H9 (cell line): ENCODE measurements around the gene NCAM2. TPM values are rescaled to one million over a fixed set of nuclear protein-coding genes. Genes with fewer than 3 reads are reported as not detected.

Source experiments
- DNase-seq: peaks from one replicate; pipeline ENCODE4 v3.0.0-alpha.2; 2017
- H2AFZ ChIP-seq: one replicate; pipeline ENCODE4 v1.6.1; 2013; ENCODE audit warnings: mild to moderate bottlenecking, low read length, control low read depth, moderate library complexity
- H2AK5ac ChIP-seq: 2 replicates; pipeline ENCODE4 v1.6.1; 2013; ENCODE audit warnings: low read length, control low read depth, mixed read lengths; ENCODE audit not compliant: insufficient read length
- H2BK120ac ChIP-seq: one replicate; pipeline ENCODE4 v1.6.1; 2013; ENCODE audit warnings: low read depth, mild to moderate bottlenecking, low read length, control low read depth, inconsistent platforms; ENCODE audit not compliant: poor library complexity, severe bottlenecking
- H2BK12ac ChIP-seq: 2 replicates; pipeline ENCODE4 v1.6.1; 2013; ENCODE audit warnings: low read length, control low read depth, mixed read lengths, low read depth; ENCODE audit not compliant: insufficient read length
- H2BK15ac ChIP-seq: 2 replicates; pipeline ENCODE4 v1.6.1; 2013; ENCODE audit warnings: low read depth, low read length, control low read depth
- H2BK20ac ChIP-seq: one replicate; pipeline ENCODE4 v1.6.1; 2013; ENCODE audit warnings: low read depth, mild to moderate bottlenecking, low read length, control low read depth, inconsistent platforms; ENCODE audit not compliant: poor library complexity, severe bottlenecking
- H2BK5ac ChIP-seq: 2 replicates; pipeline ENCODE4 v1.6.1; 2013; ENCODE audit warnings: low read length, control low read depth, mixed read lengths; ENCODE audit not compliant: insufficient read length
- H3K14ac ChIP-seq: 2 replicates; pipeline ENCODE4 v1.6.1; 2013; ENCODE audit warnings: low read length, control low read depth; ENCODE audit not compliant: insufficient read depth
- H3K18ac ChIP-seq: 2 replicates; pipeline ENCODE4 v1.6.1; 2013; ENCODE audit warnings: low read depth, mild to moderate bottlenecking, mixed read lengths, low read length, control low read depth; ENCODE audit not compliant: insufficient read length
- H3K23ac ChIP-seq: 2 replicates; pipeline ENCODE4 v1.6.1; 2013; ENCODE audit warnings: low read length, control low read depth, mixed read lengths, low read depth; ENCODE audit not compliant: insufficient read length
- H3K23me2 ChIP-seq: 2 replicates; pipeline ENCODE4 v1.6.1; 2013; ENCODE audit warnings: low read depth, mild to moderate bottlenecking, mixed read lengths, low read length, control low read depth; ENCODE audit not compliant: insufficient read length, poor library complexity, severe bottlenecking
- H3K27ac ChIP-seq: 2 replicates; pipeline ENCODE4 v1.5.1; 2013; ENCODE audit warnings: low read length, control low read depth, mixed read lengths, low read depth; ENCODE audit not compliant: insufficient read length
- H3K27me3 ChIP-seq: 2 replicates; pipeline ENCODE4 v1.6.1; 2013; ENCODE audit warnings: low read length, control low read depth, inconsistent platforms; ENCODE audit not compliant: insufficient read depth
- H3K4ac ChIP-seq: 2 replicates; pipeline ENCODE4 v1.6.1; 2013; ENCODE audit warnings: low read depth, mild to moderate bottlenecking, control low read depth, inconsistent platforms, low read length, moderate library complexity
- H3K4me1 ChIP-seq: 2 replicates; pipeline ENCODE4 v1.6.1; 2013; ENCODE audit warnings: low read length, control low read depth, inconsistent platforms; ENCODE audit not compliant: insufficient read depth
- H3K4me2 ChIP-seq: 2 replicates; pipeline ENCODE4 v1.6.1; 2013; ENCODE audit warnings: low read length, control low read depth, mixed read lengths; ENCODE audit not compliant: insufficient read length, insufficient read depth
- H3K56ac ChIP-seq: 2 replicates; pipeline ENCODE4 v1.6.1; 2013; ENCODE audit warnings: low read depth, mild to moderate bottlenecking, mixed read lengths, low read length, control low read depth; ENCODE audit not compliant: insufficient read length
- H3K79me1 ChIP-seq: 2 replicates; pipeline ENCODE4 v1.6.1; 2013; ENCODE audit warnings: low read depth, mild to moderate bottlenecking, moderate library complexity, low read length, control low read depth, inconsistent platforms; ENCODE audit not compliant: insufficient read depth, poor library complexity, severe bottlenecking
- H3K79me2 ChIP-seq: 2 replicates; pipeline ENCODE4 v1.6.1; 2013; ENCODE audit warnings: low read length, control low read depth, inconsistent platforms; ENCODE audit not compliant: insufficient read depth
- H3K9ac ChIP-seq: 2 replicates; pipeline ENCODE4 v1.6.1; 2013; ENCODE audit warnings: low read length, control low read depth, mixed read lengths; ENCODE audit not compliant: insufficient read length; ENCODE audit errors: extremely low read depth
- H3K9me3 ChIP-seq: one replicate; pipeline ENCODE4 v1.6.1; 2013; ENCODE audit warnings: low read depth, low read length, inconsistent platforms; ENCODE audit not compliant: control insufficient read depth
- H3T11ph ChIP-seq: one replicate; pipeline ENCODE4 v1.6.1; 2013; ENCODE audit warnings: mild to moderate bottlenecking, low read length, control low read depth, inconsistent platforms
- H4K20me1 ChIP-seq: one replicate; pipeline ENCODE4 v1.6.1; 2013; ENCODE audit not compliant: control insufficient read depth, insufficient read length, insufficient read depth
- H4K5ac ChIP-seq: 2 replicates; pipeline ENCODE4 v1.6.1; 2013; ENCODE audit warnings: low read depth, mild to moderate bottlenecking, mixed read lengths, low read length, control low read depth; ENCODE audit not compliant: insufficient read length
- H4K8ac ChIP-seq: replicated peaks from 2 replicates; pipeline ENCODE4 v1.6.1; 2013; ENCODE audit warnings: low read length, control low read depth, mixed read lengths, low read depth; ENCODE audit not compliant: insufficient read length
- H4K91ac ChIP-seq: 2 replicates; pipeline ENCODE4 v1.6.1; 2013; ENCODE audit warnings: low read depth, mild to moderate bottlenecking, moderate library complexity, mixed read lengths, low read length, control low read depth; ENCODE audit not compliant: insufficient read length
- H3K27ac Mint-ChIP-seq, 3 experiments: 2 replicates in 2 of 3; 3 replicates in 1 of 3; pipeline ENCODE4 v1.8.0; 2020 to 2021; ENCODE audit warnings: mixed read lengths in 3 of 3, mild to moderate bottlenecking in 1 of 3, moderate library complexity in 1 of 3
- H3K27me3 Mint-ChIP-seq: 2 replicates; pipeline ENCODE4 v1.8.0; 2021; ENCODE audit warnings: low read depth, mild to moderate bottlenecking, moderate library complexity, mixed read lengths
- H3K36me3 Mint-ChIP-seq, 3 experiments: 2 replicates in 2 of 3; 3 replicates in 1 of 3; pipeline ENCODE4 v1.8.0; 2020 to 2021; ENCODE audit warnings: low read depth in 3 of 3, mixed read lengths in 3 of 3; ENCODE audit not compliant: insufficient read depth in 1 of 3
- H3K4me1 Mint-ChIP-seq, 2 experiments: 2 replicates each; pipeline ENCODE4 v1.8.0; 2020; ENCODE audit warnings: mixed read lengths in 2 of 2
- H3K4me3 Mint-ChIP-seq, 2 experiments: 2 replicates in 1 of 2; 3 replicates in 1 of 2; pipeline ENCODE4 v1.8.0; 2020 to 2021; ENCODE audit warnings: mild to moderate bottlenecking in 2 of 2, mixed read lengths in 2 of 2, moderate library complexity in 1 of 2
- H3K9me3 Mint-ChIP-seq, 2 experiments: 2 replicates in 1 of 2; 3 replicates in 1 of 2; pipeline ENCODE4 v1.8.0; 2020; ENCODE audit warnings: mild to moderate bottlenecking in 2 of 2, mixed read lengths in 2 of 2, moderate library complexity in 1 of 2
- CTCF ChIP-seq: fragments of 200-600 bp; sonication (generic); conservative IDR thresholded peaks from 3 replicates; pipeline ENCODE4 v1.8.0; 2021; ENCODE audit warnings: antibody characterized with exemption, mild to moderate bottlenecking
- total RNA-seq: library from RNA; stranded (reverse); gene quantifications from 2 replicates; pipeline ENCODE4 v1.2.1, GENCODE V29; 2021

Gene NCAM2
- total RNA-seq, 1 experiment from 2014 or later = 2.2 TPM

GRCh38 chr21:21345872-21346271 is 347.7 kb downstream of the NCAM2 start:
- H3K79me1 ChIP-seq = no peaks in the 10 kb centered on the region
- no peak overlapping the region for H3K23ac ChIP-seq
- no peak overlapping the region for H3K27ac Mint-ChIP-seq
- H3K27me3 Mint-ChIP-seq = no peaks in the 10 kb centered on the region
- no peak overlapping the region for H3K27ac ChIP-seq
- H2AK5ac ChIP-seq = no peak overlapping the region
- no peaks in the 10 kb centered on the region for H3K79me2 ChIP-seq
- H3K36me3 Mint-ChIP-seq = peaks cover 0 to 24% (median 2%) of the 10 kb centered on the region in 3 experiments; a peak in 4 of 7 replicates
- no peak overlapping the region for H4K8ac ChIP-seq
- H3K23me2 ChIP-seq = no peaks in the 10 kb centered on the region
- H3K4me3 Mint-ChIP-seq = no peak overlapping the region
- H3K4me1 ChIP-seq = no peaks in the 10 kb centered on the region
- H4K91ac ChIP-seq = no peak overlapping the region
- H3K4ac ChIP-seq = no peak overlapping the region
- no peak overlapping the region for H2AFZ ChIP-seq
- no peak overlapping the region for H3K9ac ChIP-seq
- H4K20me1 ChIP-seq = no peaks in the 10 kb centered on the region
- H2BK5ac ChIP-seq = no peak overlapping the region
- no peak overlapping the region for H3K56ac ChIP-seq
- H3K9me3 Mint-ChIP-seq = peaks cover 17 to 25% of the 10 kb centered on the region in 2 experiments
- H3K4me1 Mint-ChIP-seq = no peaks in the 10 kb centered on the region
- H2BK20ac ChIP-seq = no peak overlapping the region
- H4K5ac ChIP-seq = no peak overlapping the region
- H3K27me3 ChIP-seq = no peaks in the 10 kb centered on the region
- H3T11ph ChIP-seq = no peak overlapping the region
- H2BK15ac ChIP-seq = no peak overlapping the region
- H3K18ac ChIP-seq = no peak overlapping the region
- no peaks in the 10 kb centered on the region for H3K9me3 ChIP-seq
- no peak overlapping the region for H3K14ac ChIP-seq
- no peak for DNase-seq
- no peak overlapping the region for H2BK12ac ChIP-seq
- TF ChIP-seq CTCF = no peak
- H2BK120ac ChIP-seq = no peak overlapping the region
- no peak overlapping the region for H3K4me2 ChIP-seq
